NOMO-1 treated with dmso at 0.1 percent for 144 hours (cell line): Measurements from ENCODE around the gene HRH2.
A peak's percentile ranks its signal among the peaks of the same experiment; 100 is the strongest.

Source experiments
- DNase-seq: peaks from one replicate; lab custom pipeline; 2025; ENCODE audit not compliant: unreplicated experiment; lab: John Stamatoyannopoulos, UW

HRH2 gene

DNA sequence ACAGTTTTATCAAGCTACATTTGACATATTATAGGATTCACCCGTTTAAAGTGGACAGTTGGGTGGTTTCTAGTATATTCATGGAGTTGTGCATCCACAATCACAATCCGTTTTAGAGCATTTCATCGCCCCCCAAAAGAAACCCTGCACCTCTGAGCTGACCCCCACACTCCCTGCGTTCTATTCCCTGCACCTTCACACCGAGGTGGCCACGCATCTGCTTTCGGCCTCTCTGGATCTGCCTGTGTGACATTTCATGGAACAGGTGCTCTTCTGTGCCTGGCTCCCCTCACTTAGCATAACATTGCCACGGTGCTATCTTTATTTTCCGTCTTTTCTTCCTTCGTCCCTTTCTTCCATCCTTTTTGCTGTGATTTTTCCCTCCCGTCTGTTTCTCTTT, 32.7 kb downstream of the HRH2 start:
- no peak for DNase-seq

DNA sequence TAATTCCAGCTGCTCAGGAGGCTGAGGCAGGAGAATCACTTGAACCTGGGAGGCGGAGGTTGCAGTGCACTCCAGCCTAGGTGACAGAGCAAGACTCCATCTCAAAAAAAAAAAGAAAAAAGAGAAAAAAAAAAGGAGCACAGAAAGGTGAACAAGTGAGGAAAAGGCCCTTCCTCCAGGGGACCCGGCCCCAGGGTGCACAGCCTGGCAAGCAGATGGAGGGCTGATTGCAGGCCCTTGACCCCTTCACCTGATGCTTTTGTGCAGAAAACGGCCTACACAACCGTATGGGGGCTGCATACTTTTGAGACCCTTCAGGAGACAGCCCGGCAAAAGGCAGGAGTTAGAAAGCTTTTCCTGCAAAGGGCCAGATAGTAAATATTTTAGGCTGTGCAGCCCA, 33.9 kb downstream of the HRH2 start:
- no peak for DNase-seq

DNA sequence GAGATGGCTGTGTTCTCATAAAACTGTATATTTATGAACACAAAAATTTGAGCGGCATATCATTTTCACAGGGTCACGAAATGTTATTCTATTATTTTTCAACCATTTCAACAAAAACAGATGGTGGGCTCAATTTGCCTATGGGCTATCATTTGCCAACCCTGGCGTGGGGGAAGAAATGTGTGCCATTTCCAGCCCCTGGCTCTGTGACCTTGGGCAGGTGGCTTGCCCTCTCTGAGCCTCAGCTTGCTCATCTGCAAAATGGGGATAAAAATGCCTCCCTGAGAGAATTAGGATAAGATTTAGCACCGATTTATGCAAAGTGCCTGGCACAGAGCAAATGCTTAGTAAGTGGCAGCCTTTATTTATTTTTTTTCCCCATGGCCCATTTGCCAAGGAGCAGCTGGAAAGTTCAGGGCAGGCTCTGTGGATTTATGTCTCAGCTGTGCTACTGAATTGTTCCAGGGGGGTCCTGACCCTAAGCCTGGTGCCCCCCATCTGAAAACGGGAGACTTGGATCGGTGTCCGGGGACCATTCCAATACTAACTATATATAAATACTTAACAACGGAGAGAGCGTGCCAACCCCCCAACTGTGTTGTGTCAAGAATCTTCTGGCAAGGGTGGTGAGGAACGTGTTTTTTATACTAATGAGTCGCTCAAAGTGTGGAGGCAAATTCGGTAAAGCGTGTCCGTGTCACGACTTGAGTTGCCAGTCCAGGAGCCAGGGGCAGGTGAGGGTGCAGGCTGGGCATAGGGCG, 34.5 kb downstream of the HRH2 start:
- DNase-seq, result no peak

DNA sequence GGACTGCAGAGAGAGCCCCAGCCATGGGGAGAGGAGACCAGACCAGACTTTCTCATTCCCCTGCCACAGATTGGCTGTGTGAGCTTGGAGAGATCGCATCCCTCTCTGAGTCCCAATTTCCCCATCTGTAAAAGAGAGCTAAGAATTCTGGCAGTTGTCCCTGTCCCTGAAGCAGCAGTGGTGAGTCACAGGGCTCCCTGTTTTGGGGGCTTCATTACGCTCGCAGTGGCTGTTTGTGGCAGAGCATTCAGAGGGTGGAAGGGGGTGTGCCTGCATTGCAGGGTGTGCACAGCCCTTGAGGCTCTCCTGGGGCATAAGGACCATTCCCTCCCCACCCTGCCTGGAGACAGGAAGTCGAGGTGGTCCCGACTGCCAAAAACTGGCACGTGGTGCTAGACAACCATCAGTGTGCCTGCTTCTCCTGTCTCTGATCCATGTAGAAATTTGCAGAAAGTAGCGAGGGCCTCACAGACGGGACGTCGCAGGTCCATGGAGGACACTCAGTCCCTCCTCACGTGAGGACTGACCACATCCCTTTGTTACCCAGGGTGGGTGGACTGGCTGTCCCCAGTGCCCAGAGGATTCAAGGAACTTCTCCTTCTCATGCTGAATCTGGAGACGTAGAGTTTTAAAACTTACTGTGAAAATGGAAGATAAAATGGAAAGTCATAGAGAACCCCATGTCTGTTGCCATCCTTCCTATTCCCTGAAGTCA, 35.3 kb downstream of the HRH2 start:
- DNase-seq, result no peak

DNA sequence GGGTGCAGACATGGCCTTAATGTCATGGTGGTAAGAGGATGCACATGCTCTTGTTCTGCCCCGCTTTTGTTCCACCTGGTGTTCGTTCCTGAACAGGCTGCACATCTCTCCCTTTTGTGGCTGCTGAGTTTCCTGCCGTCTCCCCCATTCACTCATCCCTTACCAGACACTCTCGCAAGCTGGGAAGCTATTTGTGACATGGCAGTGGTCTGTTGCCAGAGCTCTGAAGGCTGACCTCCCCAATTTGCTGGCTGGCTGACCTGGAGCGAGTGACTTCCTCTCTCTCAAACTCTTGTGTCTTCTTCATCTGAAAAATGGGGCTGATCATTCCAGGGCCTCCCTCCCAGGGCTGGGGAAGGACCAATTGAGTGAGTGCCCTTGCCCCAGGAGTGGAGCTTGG, 35.9 kb downstream of the HRH2 start:
- DNase-seq, result no peak

DNA sequence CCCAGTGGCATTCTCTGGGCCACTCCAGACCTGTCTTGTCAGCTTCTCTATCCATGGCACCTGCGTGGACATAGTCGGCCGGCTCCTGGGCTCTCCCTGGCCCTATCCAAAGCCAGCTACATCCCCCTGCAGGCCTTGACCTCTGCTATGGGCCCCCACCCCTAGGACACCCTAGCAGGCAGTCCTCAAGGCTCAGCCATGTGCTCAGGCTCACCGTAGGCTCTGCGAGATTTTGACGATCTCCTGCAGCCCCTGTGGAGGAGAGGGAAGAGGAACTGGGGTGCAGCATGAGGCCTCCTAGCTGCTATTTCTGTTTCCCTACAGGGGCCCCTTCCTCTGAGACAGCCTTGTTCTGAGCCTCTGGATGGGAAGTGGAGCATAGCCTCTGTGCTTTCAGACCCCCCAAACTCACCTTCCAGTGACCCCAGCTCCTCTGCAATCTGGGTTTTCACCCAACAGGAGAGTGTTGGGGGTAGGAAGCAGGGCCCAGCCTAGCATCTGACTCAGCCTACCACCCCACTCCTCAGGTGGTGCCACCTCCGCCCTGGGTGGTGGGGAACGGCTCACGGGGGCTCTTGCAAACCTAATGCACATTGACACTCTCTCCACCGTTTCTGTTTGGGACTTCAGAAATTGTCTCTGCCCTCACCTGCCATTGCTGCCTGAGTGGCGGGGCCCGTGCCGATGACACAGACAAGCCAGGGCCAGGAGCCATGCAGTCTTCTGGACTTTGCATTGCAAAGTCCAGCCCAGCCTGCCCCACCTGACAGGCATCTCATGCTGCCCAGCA, 36.7 kb downstream of the HRH2 start:
- DNase-seq, result peak; percentile 91

DNA sequence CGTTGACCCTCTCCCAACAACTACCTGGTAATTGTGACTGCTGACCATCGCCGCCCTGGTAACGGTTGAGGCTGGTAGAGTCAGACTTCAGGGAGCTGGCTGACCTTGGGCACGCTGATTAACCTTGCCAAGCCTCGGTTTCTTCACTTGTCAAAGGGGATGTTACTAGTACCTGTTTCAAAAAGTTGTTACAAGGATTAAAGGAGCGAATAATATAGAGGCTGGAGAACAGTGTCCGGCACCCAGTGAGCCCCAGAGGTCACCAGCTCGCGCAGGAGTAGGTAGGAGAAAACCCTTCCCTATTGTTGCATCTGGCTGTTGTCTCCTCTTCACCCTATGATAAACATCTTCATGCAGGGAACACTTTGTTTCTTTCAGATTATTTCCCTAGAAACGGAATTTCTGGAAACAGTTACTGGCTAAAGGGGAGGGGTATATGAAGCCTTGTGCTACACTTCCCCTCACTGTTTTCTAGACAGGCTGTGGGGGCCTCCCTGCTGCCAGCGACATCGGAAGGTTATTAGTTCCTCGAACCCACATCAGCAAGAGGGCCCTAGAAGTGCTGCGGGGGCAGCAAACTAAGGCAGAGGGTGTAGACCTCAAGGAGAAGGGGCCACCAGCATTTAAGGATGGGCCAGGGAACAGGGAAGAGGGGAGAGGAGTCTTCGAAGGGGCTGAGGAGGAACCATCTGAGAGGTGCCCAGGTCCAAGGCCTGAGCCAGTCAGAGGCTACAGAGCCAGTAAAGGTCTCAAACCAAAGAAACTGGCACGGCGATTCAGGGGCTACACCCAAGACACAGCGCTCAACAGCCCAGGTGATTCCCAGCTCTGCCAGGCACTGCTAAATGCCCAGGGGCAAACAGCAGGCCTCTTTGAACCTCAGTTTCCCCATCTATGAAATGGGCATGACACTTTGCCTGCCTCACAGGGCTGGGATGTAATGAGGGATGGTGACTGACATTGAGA, 37.6 kb downstream of the HRH2 start:
- no peak for DNase-seq

DNA sequence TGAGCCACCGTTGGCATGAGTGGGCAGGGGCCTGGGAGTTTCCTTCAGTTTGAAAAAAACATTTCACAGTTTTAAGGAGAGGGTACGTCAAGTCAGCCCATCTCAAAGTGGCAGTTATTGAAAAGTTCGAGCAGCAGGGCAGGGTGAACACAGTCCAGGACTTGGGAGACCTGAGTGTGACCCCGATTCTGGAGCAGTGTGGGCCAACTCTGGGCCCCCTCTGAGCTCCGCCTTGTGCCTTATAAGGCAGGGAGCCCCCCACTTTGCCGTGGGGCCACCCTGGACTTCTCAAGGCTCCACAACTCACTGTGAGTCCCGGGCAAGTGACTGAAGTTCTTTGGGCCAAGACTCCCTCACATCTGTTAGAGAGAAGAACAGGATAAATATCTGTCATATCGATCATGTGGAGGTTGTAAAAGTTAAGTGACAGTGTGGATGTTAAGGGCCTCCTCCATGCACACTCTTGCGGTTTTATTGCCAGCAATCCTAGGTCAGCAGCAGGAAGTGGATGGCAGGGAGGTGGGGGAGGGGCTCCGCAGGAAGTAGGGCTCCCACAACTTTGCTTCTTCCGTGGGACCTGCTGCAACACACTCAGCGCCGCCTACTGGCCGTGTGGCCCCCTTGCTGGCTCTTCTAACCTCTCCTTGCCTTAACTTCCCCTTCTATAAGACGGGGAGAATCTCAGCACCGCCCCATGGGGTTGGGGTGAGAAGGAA, 38.4 kb downstream of the HRH2 start:
- DNase-seq, result peak; percentile 96

DNA sequence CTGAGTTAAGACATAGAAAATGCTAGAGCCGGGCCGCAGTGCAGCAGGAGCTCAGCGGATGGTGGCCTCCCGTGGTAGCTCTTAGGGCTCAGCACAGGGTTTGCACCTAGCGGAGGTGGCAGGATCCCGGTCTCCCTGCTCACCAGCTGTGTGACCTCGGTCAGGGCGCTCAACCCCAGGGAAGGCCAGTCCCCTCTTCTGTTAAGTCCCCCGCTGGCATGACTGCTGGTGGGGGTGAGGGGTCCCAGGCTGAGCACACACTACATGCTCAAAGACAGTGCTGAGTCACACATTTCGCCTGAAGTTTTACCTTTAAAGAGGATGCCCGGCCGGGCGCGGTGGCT, 39.0 kb downstream of the HRH2 start:
- DNase-seq, result no peak

DNA sequence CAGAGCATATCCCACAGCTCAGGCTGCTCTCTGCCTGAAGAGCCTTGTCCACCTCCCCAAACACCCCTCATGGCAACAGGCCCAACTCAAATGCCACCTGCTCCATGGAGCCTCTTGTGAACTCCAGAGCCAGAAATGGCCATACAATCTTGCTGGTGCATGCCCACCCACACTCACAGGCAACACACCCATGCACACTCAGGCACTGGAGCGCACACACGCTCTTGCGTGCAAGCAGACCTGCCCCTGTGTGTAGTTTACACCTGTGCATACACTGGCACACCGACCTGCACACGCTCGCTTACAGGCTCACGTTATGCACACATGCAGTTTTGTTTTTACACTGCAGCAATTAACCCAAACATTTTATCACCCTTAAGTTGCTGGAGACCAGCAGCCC, 40.0 kb downstream of the HRH2 start:
- DNase-seq, result no peak

DNA sequence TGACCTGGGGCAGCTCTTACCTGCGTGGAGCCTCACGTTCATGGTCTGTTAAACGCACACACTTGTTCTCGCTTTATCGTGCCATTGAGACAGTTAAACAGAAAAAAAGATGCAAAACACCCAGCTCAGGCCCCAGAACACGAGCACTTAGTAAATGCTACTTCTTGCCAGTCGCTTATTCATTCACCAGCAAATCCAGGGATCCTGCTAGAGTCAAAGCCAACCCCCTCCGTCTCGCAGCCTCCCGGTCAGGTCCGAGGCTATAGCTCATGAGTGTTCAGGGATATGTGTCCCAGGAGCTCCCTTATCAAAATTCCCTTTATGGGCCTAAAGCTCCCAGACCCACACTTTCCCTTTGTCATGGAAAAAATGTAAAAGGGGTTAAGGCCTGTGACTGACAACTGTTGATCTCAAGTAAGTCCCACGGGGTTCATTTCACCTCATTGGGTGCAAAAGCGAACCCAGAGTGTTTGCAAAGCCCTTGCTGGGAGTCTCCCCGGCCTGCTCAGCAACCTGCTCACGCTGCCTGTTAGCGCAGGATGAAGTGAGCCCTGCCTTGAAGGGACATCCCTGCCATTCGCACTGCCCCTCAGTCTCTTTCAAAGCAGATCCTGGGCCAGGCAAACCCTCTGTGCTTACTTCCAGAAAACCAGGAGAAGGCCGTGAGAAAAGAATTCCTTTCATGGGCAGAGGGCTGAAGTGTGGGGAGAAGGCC, 40.7 kb downstream of the HRH2 start:
- no peak for DNase-seq

DNA sequence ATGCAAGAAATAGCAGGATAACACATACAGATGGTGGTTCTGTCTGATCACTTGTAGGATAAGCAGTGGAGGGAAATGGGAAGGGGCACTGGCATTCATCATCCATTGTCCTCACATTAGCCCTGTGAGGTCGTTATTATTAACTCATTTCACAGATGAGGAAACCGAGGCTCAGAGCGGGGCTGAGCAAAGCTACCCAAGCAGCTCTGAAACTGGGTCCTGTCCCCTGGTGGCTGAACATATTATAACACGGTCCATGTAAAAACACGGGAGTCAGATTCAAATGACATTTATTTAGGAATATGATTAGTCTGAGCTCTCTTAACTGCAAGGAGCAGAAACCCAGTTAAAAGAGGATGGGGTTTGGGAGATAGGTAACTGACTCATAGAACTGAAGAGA, 43.1 kb downstream of the HRH2 start:
- no peak for DNase-seq

DNA sequence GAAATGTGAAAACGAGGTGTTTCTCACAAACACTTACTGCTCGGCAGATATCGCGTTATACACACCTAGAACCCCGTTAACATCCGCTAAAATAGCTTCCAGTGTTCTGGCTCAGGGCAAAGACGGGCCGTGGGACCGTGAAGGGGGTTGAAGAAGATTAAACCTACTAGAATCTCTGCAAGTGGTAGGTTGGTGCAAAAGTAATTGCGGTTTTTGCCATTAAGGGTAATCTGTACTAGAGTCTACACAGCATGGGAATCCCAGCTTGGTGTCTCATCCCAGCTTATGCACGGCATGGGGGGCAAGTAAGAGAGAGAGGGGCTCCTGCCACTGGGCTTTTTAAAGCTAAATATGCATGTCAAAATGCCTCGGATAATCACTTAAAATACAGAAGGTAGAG, 43.9 kb downstream of the HRH2 start:
- DNase-seq, result no peak

DNA sequence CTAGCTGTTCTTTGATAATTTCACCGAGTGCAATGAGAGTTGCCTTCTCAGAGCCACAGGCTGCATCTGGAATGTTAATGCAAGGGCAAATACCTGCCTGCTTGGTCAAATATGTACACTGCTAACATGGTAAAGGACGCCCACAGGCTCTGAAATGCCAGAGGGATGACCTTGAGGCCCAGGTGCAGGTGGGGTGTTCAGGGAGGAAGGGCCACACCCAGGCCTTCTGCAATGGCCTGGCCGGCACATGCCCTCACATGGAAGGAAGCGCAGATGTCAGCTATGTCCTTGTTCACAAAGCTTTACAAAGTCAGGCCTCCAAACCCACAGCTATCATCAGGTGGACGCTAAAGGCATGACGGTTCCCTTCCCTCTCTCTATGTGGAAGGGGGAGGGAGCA, 48.6 kb downstream of the HRH2 start:
- no peak for DNase-seq

DNA sequence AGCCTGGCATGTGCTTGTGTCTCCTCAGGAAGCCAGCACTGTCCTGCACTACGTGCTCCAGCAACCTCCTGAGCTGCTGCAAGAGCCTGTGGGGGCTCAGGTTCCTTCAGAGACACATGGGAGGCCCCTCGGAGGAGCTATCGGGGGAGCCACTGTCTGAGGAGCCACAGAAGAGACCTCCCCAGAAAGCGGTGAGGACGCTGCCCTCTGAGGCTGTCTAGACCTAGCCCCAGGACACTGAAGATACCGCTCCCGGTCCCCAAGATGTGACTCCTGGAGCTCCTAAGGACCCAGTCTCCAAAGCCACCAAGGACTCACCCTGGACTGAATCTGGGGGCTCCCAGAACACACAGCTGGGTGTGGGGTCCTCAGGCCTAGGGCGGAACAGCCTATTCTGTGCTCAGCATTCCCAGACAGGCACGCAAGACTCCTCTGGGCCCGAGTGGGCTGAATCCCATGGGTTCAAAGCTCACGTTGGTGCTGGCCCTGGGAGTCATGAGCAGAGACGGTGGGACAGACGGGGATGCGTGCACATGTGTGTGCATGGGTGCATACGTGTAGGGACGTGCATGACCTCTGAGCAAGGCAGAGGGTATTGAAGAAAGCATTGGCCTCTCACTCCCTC, 50.0 kb downstream of the HRH2 start:
- no peak for DNase-seq

DNA sequence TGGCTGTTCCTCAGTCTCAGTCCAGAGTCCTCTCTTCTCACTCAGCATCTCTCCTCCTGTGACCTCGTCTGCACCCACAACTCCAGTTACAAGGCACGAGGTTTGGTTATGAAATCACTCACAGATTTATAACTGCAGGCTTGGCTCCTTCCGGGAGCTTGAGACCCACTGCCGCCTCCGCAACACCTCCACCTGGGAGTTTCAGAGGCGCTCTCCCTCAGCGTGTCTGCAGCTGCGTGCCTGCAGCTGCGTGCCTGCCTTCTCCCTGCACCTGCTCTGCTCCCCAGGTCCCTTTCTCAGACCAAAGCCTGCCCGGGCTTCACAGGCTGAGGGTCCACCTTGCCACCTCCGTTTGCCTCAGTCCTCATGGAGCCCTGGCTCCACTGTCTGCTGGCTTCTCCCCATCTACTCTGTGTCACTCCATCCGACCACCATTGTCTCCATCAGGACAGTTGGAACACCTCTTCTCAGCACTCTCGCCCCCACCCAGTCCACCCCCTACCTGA, 51.5 kb downstream of the HRH2 start:
- DNase-seq, result no peak

DNA sequence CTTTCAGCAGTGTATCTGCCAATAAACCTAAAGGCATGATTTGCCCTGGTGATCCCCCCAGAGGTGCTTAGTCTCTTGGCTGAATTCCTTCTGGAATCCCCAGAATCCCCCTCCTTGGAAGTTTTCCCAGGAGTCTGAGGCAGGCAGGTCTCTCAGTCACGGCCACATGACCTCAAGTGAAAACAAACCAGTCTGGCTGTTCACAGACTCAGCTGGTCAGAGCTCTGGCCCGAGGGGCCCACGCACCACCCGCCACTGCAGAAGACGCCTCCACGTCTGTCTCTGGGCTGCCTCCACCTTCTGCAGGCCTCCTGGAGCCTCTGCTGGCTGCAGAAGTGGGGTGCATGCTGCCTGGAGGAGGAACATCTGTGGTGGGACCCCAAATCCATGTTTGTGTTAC, 52.5 kb downstream of the HRH2 start:
- no peak for DNase-seq

DNA sequence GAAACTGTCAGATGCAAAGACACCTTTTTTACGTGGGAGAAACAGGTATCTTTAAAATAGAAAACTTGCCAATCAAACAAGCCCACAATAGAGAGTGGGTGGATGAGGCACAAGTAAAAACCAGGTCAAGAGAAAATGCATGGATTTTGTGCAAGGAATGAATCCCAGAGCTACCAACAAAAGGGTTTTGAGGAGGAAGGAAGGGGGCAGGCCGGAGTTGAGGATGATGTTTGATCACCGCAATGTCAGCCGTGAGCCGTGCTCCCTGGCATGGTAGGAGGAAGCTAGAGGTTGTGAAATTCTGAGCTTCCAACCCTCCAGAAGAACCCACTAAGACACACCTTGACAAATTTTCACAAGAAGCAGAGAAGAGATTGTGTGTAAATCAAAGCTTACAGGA, 53.2 kb downstream of the HRH2 start:
- DNase-seq, result no peak
